GM18519 (cell line): Measurements from ENCODE around the gene NFIC.

Source experiments
- ATAC-seq: cut with Tn5 transposase; IDR thresholded peaks from one replicate; pipeline ENCODE4 v1.9.1; 2021; ENCODE audit warnings: mild to moderate bottlenecking, moderate library complexity; ENCODE audit not compliant: unreplicated experiment, low FRiP score

Gene NFIC

DNA sequence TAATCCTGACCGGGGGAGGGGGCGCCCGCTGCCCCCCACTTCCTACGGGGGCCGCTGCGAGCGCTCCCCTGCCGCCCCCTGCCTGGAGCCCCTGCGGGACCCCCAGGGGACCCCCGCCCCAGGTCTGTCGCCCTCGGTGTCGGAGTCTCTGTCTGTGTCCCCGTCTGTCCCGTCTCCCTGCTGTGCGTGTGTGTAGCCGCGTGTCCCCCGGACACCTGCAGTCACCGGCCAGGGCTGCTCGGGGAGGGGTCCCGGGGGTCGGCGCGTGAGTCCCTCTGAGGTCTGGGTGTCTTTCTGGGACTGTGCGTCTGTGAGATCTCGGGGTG lies 7.7 kb upstream of the NFIC start:
- no peak for ATAC-seq

DNA sequence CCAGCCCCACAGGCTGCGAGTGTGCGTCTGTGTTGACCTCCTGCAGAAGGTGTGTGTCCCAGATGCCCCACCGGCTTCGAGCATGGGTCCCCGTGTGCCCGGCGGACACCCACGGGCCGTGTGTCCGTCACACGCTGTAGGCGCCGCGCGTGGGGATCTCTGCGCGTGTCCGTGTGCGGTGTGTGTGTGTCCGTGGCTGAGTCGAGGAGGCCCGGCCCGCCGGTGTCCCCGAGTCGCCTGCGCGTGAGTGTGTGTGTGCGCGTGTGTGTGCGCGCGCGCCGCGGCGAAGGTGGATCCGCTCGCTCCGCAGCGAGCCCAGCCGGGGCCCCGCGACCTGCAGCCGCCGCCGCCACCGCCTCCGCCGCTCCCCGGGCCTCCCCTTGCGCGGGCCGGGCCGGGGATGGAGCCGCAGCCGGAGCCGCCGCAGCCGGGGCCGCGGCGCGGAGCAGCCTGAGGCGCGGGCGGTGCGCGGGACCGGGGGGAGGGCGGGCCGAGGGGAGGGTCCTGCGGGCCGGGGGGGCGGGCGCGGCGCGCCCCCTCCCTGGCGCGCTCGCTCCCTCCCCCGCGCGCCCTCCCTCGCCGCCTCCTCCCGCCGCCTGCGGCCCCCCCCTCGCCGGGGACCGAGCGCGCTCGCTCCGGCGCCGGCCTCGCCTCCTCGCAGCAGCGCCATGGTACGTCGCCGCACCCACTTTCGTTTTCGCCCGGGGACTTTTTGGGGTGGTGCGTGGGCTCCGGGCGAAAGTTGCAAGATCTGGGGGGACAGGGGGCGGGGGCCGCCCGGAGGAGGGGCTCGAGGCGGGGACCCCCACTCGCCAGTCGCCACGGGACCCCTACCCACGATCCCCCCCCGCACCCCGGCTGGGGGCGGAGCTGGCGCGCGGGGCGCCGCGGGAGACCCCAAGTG lies 7.1 kb upstream of the NFIC start:
- no peak for ATAC-seq

DNA sequence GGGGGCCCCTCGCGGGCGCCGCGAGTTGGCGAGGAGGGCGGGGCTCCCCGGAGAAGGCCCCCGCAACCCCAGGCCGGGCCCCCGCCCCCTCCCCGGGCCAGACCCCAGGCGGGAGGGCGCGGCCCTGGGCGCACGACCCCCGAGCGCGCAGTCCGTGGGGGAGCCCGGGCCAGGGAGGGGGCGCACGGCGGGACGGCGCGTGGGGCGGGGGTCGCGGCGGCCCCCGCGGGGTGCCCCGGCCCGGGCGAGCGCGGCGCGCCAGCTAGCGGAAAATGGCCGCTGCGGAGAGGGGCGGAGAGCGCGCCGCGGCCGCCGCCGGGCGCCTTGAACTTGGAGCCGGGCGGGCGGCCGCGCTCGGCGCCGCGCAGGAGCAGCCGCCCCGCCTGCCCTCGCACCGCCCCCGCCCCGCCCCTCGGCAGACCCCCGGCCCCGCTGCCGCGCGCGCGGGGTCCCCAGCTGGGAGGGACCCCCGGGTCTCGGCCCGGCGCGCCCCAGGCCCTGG lies 6.4 kb upstream of the NFIC start:
- ATAC-seq = no peak

DNA sequence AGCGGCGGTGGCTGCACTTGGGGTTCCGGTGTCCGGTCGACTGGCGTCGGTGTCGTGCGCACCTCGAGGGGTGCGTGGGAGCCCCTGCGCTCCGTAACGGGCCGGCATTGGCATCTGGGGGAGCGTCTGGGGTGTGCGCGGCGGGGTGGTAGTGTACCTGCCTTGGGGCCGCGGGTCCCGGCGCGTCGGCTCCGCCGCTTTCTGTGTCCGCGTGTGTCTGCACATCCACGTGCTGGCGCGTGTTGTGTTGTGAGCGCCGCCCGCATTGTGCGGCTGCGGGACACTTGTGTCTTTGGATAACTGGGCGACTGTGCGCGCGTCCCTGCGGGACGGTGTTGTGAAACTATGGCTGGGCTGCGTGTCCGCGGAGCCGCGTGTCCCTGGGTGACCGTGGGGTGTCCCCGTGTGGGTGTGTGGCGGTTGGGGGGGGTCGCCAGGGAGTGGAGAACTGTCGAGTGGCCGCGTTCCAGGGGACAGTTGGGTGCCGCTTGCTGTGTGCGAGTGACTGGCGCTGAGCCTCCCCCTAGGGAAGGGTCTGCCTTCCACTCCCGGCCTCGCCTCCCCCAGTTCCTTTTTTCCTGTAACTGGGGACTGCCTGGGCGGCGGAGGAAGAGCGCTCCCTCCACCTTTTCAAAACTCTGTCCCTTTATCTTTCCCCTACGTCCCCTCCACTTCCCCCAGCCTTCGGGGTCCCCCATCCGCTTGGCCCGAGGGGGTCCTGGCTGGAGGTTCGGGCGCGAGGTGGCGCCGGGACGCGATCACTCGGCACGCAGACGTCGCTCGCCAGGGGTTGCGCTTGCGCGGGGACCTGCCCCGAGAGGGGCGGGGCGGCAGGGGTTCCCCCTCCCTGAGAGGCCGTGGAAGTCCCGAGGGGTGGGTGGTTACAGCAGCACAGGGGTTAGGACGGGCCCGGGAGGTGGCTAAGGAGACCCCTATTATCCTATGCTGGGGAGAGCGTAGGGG lies 5.7 kb upstream of the NFIC start:
- ATAC-seq = no peak

DNA sequence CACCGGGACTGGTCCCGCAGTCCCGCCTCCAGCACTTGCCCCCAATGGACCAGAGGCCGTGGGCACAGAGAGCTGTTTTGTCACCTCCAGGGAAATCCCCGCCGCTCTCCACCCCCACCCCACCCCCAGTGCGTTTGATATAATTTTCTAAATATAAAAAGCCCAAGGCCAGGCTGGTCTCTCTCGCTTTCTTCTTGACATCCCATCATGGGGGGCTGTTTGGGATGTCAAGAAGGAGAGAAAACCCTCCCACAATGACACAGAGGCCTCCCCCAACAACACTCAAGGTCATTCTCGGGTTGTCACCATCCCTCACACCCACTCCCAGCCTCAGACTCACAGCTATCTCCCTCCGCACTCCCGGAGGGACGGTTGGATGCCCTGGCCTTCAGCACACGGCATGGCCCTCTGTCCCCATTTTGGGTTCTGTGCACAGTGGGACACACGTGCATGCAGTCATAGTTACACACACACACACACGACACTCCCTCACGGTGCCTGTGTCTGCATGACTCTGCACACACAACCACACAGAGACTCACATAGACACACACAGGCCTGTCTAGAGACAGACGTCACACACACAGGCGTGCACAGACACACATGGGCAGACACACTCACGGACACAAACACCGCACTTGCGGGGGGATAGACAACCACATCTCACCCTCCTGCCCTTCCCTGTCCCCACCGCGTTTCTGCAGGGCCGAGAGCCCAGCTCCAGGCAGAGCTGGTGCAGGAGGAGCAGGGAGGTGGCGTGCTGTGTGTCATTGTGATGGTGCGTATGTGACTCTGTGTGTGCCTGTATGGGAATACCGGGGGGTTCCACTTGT lies 4.8 kb upstream of the NFIC start:
- ATAC-seq = no peak

DNA sequence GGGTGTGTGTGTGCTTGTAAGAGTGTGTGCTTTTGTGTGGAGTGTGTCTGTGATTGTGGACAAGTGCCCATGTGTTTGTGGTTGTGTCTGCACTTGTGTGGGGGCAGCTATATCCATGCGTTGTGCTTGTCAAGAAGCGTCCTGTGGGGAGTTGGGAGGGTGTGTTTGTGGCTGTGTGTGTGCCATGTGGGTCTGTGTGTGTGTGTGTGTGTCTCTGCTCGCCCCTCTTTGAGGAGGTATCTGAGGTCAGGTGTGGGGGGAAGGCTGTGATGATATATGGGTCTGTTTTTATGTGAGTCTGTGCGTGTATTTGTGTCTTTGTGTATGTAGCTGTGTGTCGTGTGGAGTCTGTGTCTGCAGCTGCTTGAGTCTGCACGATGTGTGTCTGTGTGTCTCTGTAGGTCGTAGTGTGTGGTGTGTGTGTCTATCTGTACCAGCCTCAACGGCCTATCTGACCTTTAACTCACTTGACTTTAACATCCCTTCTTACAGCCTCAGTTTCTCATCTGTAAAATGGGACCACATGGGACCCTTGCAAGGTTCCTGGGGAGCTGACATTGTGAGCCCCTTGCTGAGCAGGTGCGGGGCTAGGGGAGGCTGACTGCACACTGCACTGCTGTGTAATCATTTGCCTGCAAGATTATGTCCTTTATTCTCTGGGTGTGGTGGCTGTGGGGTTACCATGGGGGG lies 4.0 kb upstream of the NFIC start:
- ATAC-seq = no peak

DNA sequence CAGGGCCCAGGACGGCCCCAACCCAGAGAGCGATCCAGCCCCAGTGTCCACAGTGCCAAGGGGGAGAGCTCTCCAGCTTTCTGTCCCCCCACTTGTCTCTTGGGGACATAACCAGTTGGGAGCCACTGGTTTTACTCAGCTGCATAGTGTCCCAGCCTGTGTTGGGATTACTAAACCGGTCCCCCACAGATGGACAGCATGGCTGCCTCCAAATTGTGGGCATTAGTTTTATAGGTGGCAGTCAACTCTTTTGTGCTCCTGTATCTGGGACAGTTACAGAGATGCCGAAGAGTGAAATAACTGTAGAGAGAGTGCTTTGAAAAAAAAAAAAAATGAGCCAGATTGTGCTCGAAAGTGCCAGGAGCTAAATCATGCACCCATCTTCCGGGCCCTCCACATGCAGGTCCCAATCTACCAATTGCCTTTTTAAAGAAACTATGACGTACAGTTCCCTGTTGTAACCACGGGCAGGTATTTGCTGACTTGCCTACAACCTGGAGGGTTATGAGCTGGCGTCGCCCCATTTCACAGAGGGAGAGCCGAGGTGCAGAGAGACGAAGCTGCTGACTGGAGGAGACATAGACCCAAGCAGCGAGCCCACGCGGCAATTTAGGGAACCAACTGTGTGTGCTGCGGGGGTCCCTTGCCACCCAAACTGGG lies 2.4 kb upstream of the NFIC start:
- no peak for ATAC-seq

DNA sequence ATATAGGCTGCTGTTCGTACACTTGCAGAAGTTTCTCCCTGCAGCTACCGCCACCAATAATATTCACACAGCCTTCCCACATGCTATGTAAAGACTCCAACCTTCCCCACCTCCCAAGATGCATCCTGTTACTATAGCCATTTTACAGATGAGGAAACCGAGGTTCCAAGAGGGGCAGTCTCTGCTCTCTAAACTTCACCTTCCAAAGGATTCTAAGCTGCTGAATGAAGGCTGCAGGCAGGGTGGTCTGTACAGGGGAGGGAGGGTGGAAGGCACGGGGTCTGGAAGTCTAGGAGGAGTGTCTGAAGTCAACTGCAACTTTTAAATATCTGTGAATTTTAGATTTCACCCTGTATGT lies 1.9 kb upstream of the NFIC start:
- ATAC-seq = no peak

DNA sequence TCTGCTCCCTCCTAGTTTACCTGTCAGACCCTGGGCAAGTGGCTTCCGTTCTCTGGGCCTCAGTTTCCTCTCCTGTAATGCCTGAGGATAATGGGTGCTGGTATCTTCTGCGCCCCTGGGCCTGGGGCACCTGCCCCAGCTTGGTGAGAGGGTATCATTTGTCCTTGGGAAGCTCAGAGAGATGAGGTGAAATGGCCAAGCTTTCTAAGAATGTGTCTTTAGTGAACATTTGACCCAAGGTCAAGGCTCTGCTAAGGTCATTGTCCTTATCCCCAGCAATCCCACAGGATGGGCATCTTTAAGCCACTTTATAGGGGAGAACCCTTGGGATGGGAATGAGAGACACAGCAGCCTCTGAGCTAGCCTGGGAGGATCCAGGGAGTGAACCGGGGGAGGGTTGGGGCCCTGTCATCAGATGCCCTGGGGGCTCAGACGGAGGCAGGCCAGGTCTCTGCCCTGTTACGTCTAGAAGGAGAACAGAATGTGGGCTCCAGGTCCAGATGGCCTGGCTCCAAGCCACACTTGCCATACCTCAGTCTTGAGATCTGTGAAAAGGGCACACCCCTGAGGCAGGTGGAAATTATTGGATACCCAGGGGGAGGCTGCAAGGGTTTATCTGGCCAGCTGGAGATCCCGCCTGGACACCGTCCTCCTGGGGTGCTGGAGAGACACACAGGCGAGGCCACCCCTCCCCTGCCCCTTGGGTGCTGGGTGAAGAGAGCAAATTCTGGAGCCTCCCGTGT lies 1.1 kb upstream of the NFIC start:
- ATAC-seq = no peak

DNA sequence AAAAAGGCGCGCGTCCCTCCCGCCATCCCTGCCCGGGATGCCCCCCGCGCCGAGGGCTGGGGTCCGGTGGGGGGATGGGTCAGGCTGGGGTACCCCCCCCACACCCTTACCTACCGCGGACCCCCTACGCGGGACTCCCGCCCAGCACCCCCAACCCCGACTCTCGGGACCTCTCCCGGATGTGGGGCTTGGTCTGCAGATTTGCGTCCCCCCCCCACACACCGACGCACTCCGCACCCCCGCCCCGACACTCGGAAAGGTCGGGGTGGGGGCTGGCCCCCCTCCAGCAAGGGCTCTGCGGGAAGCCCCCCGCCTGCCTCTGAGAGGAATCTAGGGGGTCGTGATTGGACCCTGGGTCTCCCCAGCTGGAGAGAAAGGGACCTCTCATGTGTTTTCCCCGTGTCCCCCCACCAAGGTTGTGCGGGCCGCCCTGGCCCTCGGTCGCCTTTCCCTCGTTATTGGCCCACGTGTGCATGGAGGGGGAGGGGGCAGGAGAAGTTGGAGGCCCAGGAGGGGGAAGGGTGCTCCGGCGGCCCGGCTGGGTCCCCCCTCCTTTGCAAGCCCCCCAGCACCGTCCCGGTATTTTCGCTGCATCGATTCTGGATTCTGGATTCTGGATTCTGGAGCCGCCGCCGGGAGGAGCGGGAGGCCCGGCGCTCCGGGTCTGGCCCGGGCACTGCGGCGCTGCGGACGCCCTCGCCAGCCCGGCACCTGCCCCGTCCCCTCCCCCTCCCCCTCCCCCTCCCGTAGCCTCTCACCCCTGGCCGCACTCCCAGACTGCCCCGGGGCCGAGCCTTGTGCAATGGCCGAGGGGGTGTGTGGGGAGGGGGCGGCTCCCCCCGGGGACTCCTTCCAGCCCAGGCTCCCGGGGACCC lies 607 bp downstream of the NFIC start:
- no peak for ATAC-seq

DNA sequence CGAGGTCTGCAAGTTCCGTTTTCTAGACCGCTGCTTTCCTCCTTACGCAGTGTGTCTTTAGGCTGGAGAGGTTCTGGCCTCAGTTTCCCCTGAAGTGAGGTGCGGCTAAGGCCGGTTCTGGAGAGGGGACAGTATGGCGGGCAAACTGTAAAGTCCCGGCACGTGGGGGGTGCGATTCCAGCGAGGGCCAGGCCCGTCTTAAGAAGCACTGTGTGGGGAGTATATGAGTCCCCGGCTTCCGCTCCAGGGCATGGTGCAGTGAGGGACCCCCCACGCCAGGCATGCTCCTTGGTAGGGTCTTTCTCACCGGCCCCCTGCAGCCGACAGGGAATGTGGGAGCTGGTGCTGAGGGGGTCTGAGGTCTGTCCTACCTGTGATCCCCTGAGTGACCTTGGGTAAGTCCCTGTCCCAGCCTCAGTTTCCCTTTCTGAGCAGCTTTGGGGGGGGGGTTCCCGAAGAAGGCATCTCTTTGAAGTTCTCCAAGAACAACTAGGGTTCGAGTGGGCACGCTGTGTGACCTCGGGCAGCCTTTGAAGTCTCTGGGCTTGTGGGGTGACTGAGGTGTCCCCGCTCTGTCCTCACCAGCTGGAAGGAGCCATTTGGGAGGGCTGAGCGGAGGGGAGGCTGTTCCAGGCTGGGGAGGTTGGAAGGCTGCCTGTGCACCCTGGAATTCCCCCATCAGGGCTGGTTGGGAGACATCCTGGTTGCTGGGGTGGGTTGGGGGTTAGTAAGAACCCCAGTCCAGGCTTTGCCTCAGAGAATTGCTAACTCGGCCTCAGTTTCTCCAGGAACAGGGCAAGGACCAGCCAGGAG lies 1.5 kb downstream of the NFIC start:
- no peak for ATAC-seq

DNA sequence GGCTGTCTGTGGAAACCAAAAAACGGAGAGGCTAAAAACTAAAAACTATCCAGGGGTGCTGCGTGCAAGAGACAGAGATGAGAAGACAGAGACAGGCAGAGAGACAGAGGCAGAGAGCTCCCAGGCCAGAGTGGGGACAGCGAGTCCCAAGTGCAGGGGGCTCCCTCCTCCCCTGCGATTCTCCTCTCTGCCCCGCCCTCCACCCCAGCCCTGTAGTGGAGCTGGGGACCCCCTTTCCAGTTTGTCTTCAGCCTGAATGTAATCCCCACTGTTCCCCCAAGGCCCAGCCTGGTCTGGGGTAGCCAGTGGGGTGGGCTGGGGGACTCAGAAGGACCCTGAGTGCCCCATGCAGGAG lies 2.0 kb downstream of the NFIC start:
- no peak for ATAC-seq

DNA sequence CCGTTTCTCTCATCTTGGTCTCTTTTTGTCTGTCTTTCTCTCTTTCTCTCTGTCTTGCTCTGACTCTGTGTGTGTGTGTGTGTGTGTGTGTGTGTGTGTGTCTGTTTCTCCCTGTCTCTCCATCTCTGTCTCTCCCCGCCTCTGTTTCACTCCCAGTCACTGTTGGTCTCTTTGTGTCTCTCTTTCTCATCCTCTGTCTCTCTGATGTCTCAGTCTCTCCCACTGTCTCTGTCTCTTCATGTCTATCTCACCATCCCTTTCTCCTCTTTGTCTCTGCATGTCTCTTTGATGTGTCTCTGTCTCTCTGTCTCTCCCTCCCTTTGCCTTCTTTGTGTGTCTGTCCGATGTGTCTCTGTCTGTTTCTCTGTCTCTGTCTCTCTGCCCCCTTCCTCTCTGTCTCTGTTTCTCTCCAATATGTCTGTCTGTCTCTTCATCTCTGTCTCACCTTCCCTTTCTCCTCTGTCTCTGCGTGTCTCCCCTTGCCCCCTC lies 2.5 kb downstream of the NFIC start:
- no peak for ATAC-seq

DNA sequence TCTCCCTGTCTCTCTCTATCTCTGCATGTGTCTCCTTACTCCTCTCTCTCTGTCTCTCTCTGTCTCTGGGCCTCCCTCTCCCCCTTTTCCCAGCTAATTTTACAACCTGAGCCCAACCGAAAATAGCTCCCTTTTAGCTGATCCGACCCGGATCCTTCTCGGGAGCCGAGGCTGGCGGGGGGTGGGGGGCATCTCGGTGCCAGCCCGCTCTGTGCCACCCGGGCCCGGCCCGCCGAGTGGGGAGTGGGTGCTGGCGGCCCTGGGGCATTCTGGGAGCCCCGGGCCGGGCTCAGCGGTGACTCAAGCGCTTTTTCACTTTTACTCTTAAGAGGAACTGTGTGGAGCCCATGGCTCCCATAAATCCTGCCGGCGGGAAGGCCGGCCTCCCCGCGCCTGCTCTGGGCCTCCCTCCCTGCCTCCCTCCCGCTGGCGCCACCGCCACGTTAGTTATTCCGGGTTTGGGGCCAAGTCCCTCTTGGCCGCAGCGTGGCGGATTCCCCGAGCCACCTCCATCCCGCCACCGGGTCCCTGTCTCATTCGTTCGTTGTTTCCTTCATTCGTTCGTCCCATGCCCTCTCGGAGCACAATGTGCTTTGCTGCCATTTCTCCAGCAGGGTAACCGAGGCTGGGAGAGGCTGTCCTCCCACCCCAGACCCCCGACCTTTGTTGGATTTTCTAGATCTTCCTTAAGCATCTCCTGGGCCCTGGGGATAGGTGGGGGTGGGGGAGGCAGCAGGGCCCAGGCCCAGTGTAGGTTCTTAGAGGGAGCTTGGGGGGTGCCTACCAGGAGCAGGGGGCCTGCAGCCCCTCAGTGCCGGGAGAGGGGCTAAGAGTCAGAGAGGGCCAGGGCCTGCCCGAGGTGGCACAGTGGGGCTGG lies 3.2 kb downstream of the NFIC start:
- no peak for ATAC-seq

DNA sequence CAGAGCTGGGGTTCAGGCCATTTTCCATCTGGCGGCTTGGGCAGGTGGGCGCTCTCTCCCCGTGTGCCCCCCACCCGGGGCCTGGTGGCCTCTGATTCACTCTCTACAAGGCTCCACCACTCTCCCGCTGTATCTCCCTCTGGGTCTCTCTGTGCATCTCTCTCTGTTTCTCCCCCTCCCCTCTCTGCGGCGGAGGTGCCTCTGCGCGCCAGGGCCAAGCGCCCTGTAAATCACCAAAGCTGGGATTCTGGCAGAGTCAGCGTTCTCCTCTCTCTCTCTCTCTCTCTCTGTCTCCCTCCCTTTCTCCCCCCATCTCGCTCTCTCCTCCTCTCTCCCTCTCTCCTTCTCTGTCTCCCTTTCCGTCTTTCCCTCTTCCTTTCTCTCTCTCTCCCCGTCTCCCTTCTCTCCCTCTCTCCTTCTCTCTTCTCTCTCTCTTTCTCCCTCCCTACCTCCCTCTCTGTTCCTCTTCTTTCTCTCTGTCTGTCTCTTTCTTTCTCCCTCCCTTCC lies 3.9 kb downstream of the NFIC start:
- ATAC-seq = no peak
